HepG2 (cell line): ENCODE data around the gene AP1S3. TPM values are rescaled to one million over a fixed set of nuclear protein-coding genes. Genes with fewer than 3 reads are reported as not detected.

Source experiments
- CEBPB ChIP-seq: IDR thresholded peaks from 2 replicates; pipeline ENCODE4 v1.6.1; 2011; ENCODE audit warnings: low read depth, low read length, improper control_type of control experiment, borderline replicate concordance
- FOXK1 ChIP-seq: sonication (generic); formaldehyde crosslinking; IDR thresholded peaks from 2 replicates; pipeline ENCODE4 v1.4.0; 2020; ENCODE audit warnings: low read depth, missing genetic modification reagents, borderline replicate concordance
- GATAD1 ChIP-seq: IDR thresholded peaks from 2 replicates; pipeline ENCODE4 v1.6.1; 2016; ENCODE audit warnings: missing genetic modification reagents, missing compliant biosample characterization
- GATAD2A ChIP-seq: IDR thresholded peaks from 2 replicates; pipeline ENCODE4 v1.6.1; 2016
- HDAC1 ChIP-seq: sonication (generic); formaldehyde crosslinking; IDR thresholded peaks from 2 replicates; pipeline ENCODE4 v1.5.1; 2020; ENCODE audit warnings: mild to moderate bottlenecking, missing genetic modification reagents
- HMG20A ChIP-seq: IDR thresholded peaks from 2 replicates; pipeline ENCODE4 v1.6.1; 2016; ENCODE audit warnings: borderline replicate concordance
- KAT8 ChIP-seq: IDR thresholded peaks from 2 replicates; pipeline ENCODE4 v1.6.1; 2016; ENCODE audit warnings: missing genetic modification reagents, missing compliant biosample characterization
- MBD4 ChIP-seq: IDR thresholded peaks from 2 replicates; pipeline ENCODE4 v1.6.1; 2012; ENCODE audit warnings: low read length, inconsistent platforms, borderline replicate concordance
- NR2F1 ChIP-seq, 2 experiments: fragments of 450-650 bp in 1 of 2; formaldehyde crosslinking in 1 of 2; IDR thresholded peaks; 2 replicates each; pipeline versions ENCODE4 v1.5.0 to v1.6.1; 2016 to 2020; ENCODE audit warnings: mild to moderate bottlenecking in 1 of 2, missing compliant biosample characterization in 1 of 2, missing genetic modification reagents in 1 of 2, moderate library complexity in 1 of 2
- RXRB ChIP-seq: IDR thresholded peaks from 2 replicates; pipeline ENCODE4 v1.6.1; 2016; ENCODE audit warnings: borderline replicate concordance, missing genetic modification reagents, missing compliant biosample characterization
- SOX13 ChIP-seq, 3 experiments: fragments of 450-650 bp in 1 of 3; sonication (generic) in 1 of 3; formaldehyde crosslinking in 1 of 3; IDR thresholded peaks in 2 of 3; conservative IDR thresholded peaks in 1 of 3; 2 replicates each; pipeline versions ENCODE4 v1.5.0 to v1.6.1; 2016 to 2020; ENCODE audit warnings: antibody characterized with exemption in 1 of 3, mild to moderate bottlenecking in 1 of 3, missing compliant biosample characterization in 1 of 3, missing genetic modification reagents in 1 of 3, moderate library complexity in 1 of 3
- TEAD3 ChIP-seq: optimal IDR thresholded peaks from 2 replicates; pipeline ENCODE3; 2016; ENCODE audit warnings: borderline replicate concordance
- ZEB1 ChIP-seq: IDR thresholded peaks from 2 replicates; pipeline ENCODE4 v1.6.1; 2012; ENCODE audit warnings: mild to moderate bottlenecking, low read depth, inconsistent platforms; ENCODE audit not compliant: insufficient replicate concordance
- ZMYM4 ChIP-seq: sonication (generic); formaldehyde crosslinking; IDR thresholded peaks from 2 replicates; pipeline ENCODE4 v1.8.1; 2023; ENCODE audit warnings: mild to moderate bottlenecking, missing genetic modification reagents
- ZNF615 ChIP-seq: sonication (generic); formaldehyde crosslinking; IDR thresholded peaks from 2 replicates; pipeline ENCODE4 v1.5.0; 2020; ENCODE audit warnings: mild to moderate bottlenecking, missing genetic modification reagents, borderline replicate concordance
- ZNF777 ChIP-seq: sonication (generic); formaldehyde crosslinking; IDR thresholded peaks from 2 replicates; pipeline ENCODE4 v1.4.0; 2020; ENCODE audit warnings: missing genetic modification reagents
- polyA plus RNA-seq, 8 experiments: library from polyadenylated mRNA; depleted of rRNA in 3 of 8; stranded (reverse) in 7 of 8; unstranded in 1 of 8; fragments of >200 nt; fragmentation: Illumina TruSeq in 4 of 8; extraction: Trizol in 4 of 8; gene quantifications; 2 replicates each; pipeline versions ENCODE4 v1.2.1 to v1.2.3, GENCODE V29; 2011 to 2016; ENCODE audit warnings: low read depth in 4 of 8, missing spikeins in 1 of 8, mixed read lengths in 1 of 8; ENCODE audit not compliant: insufficient read depth in 1 of 8
- total RNA-seq, 5 experiments: library from RNA; depleted of rRNA; stranded (reverse); fragments of >200 nt; fragmentation: Illumina TruSeq; extraction: Trizol; gene quantifications; 2 replicates each; pipeline ENCODE4 v1.2.3, GENCODE V29; 2016; ENCODE audit warnings: low read depth in 1 of 5
- TF ChIP-seq, protein P1 (sequence below): sonication (generic); formaldehyde crosslinking; IDR thresholded peaks from 2 replicates; pipeline ENCODE4 v1.4.0; 2020; ENCODE audit warnings: missing genetic modification reagents
- TF ChIP-seq, protein P2 (sequence below): sonication (generic); formaldehyde crosslinking; IDR thresholded peaks from 2 replicates; pipeline ENCODE4 v1.8.0; 2022; ENCODE audit warnings: low read depth, missing genetic modification reagents

The AP1S3 gene
- total and polyA plus RNA-seq, 2 of the 13 experiments (the other 11 are each of a cell fraction or from before 2014, with no cell fraction given), result 3.0 to 16.3 TPM

DNA sequence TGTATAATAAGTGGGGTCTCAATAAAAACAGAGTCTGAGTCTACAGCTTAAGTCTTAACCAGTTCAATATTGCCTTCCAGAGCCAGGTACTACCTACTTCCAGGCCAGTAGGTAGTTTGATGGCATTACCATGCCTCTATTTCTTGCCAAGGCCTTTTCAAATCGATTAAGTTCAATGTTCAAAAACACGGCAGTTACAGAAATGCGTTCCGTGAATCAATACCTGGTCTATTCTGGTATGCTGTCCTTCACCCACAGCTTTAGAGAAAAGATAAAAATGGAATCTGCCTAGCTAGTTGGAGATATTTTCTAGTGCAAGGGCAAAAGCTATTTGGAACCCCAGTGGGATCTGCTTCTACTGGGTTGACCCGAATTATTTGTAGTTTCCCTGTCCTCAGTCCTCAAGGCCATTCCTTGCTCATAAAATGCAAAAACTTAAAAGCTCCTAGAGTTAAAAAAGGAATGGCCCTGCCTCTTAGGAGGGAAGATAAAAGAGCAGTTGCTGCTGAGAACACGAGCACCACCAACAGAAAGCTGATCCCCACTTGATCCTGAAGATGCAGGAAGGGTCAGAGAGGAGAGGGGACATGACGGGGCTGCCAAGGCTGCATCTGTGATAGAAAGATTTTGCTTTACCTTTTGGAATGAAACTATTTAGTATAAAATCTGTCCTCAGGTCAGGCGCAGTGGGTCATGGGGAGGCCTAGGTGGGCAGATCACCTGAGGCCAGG lies 125.6 kb downstream of the AP1S3 start (continued):
- TF ChIP-seq SOX13 (IDR thresholded peaks at IDR 0.05), result no peak
- TF ChIP-seq SOX13 (CRISPR knock-in tag; conservative IDR thresholded peaks at IDR 0.05 in 1 of 2, IDR thresholded peaks at IDR 0.05 in 1 of 2), result peak in 1 of 2 experiments; percentile 11; a peak in 1 of 4 replicates
- peak; percentile 27 for TF ChIP-seq TEAD3 (CRISPR knock-in tag)
- peak; percentile 92 for TF ChIP-seq GATAD2A (CRISPR knock-in tag)
- peak; percentile 46; the same call in 1 of the 2 replicates for TF ChIP-seq HMG20A (CRISPR knock-in tag)
- no peak for TF ChIP-seq CEBPB
- TF ChIP-seq RXRB (CRISPR knock-in tag), result peak; percentile 24; the same call in 1 of the 2 replicates
- TF ChIP-seq, protein P1, sequence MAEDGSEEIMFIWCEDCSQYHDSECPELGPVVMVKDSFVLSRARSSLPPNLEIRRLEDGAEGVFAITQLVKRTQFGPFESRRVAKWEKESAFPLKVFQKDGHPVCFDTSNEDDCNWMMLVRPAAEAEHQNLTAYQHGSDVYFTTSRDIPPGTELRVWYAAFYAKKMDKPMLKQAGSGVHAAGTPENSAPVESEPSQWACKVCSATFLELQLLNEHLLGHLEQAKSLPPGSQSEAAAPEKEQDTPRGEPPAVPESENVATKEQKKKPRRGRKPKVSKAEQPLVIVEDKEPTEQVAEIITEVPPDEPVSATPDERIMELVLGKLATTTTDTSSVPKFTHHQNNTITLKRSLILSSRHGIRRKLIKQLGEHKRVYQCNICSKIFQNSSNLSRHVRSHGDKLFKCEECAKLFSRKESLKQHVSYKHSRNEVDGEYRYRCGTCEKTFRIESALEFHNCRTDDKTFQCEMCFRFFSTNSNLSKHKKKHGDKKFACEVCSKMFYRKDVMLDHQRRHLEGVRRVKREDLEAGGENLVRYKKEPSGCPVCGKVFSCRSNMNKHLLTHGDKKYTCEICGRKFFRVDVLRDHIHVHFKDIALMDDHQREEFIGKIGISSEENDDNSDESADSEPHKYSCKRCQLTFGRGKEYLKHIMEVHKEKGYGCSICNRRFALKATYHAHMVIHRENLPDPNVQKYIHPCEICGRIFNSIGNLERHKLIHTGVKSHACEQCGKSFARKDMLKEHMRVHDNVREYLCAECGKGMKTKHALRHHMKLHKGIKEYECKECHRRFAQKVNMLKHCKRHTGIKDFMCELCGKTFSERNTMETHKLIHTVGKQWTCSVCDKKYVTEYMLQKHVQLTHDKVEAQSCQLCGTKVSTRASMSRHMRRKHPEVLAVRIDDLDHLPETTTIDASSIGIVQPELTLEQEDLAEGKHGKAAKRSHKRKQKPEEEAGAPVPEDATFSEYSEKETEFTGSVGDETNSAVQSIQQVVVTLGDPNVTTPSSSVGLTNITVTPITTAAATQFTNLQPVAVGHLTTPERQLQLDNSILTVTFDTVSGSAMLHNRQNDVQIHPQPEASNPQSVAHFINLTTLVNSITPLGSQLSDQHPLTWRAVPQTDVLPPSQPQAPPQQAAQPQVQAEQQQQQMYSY (CRISPR knock-in tag), result peak; percentile 55; the same call in 1 of the 2 replicates
- no peak for TF ChIP-seq GATAD1 (CRISPR knock-in tag)
- no peak for TF ChIP-seq FOXK1 (CRISPR knock-in tag)
- TF ChIP-seq MBD4, result peak; percentile 49; the same call in 1 of the 2 replicates
- TF ChIP-seq, protein P2, sequence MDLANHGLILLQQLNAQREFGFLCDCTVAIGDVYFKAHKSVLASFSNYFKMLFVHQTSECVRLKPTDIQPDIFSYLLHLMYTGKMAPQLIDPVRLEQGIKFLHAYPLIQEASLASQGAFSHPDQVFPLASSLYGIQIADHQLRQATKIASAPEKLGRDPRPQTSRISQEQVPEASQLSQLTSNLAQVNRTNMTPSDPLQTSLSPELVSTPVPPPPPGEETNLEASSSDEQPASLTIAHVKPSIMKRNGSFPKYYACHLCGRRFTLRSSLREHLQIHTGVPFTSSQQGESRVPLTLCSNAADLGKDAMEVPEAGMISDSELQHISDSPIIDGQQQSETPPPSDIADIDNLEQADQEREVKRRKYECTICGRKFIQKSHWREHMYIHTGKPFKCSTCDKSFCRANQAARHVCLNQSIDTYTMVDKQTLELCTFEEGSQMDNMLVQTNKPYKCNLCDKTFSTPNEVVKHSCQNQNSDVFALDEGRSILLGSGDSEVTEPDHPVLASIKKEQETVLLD (CRISPR knock-in tag), result no peak
- TF ChIP-seq KAT8, result 0 out of 2 replicates have a peak, but pooled peaks have one; percentile 20
- TF ChIP-seq HDAC1, result peak; percentile 26; the same call in 1 of the 2 replicates
- TF ChIP-seq ZNF777 (CRISPR knock-in tag), result no peak
- 0 out of 2 replicates have a peak, but pooled peaks have one; percentile 8 for TF ChIP-seq ZMYM4
- TF ChIP-seq ZNF615 (CRISPR knock-in tag), result no peak
- no peak for TF ChIP-seq NR2F1 (CRISPR knock-in tag; IDR thresholded peaks at IDR 0.05)
- peak; percentile 32 for TF ChIP-seq ZEB1
